IMR-90 (cell line): ENCODE data around the gene PDK1. TPM values are rescaled to one million over a fixed set of nuclear protein-coding genes. Genes with fewer than 3 reads are reported as not detected.

Experiments
- ATAC-seq: fragments of 200-7000 bp; cut with Tn5 transposase; 2 replicates; pipeline ENCODE4 v1.9.1; 2020; ENCODE audit warnings: low read depth, mild to moderate bottlenecking, moderate library complexity
- BruUV-seq: library from RNA; stranded (reverse); fragments of 400-500 nt; replicated peaks from 2 replicates; lab custom pipeline; 2021; lab: Mats Ljungman, UMichigan
- CTCF ChIA-PET: fragments of 300-600 bp; formaldehyde crosslinking; extraction: SDS; loops from one replicate; lab custom pipeline; 2021; ENCODE audit warnings: antibody characterized with exemption; lab: Yijun Ruan, JAX
- POLR2A ChIA-PET: fragments of 300-600 bp; sonication (Branson Sonifier 250); formaldehyde crosslinking; loops from one replicate; lab custom pipeline; 2022; ENCODE audit warnings: antibody characterized with exemption; ENCODE audit not compliant: unreplicated experiment; lab: Charles Lee
- DNase-seq: peaks from one replicate; pipeline ENCODE4 v3.0.0; 2013
- H2AFZ ChIP-seq: replicated peaks from 2 replicates; pipeline ENCODE3; 2013; ENCODE audit warnings: low read length, mild to moderate bottlenecking; ENCODE audit not compliant: poor library complexity
- H2AK5ac ChIP-seq: 2 replicates; pipeline ENCODE4 v1.6.1; 2013; ENCODE audit warnings: low read depth, low read length, inconsistent platforms
- H2AK9ac ChIP-seq: replicated peaks from 2 replicates; pipeline ENCODE3; 2013; ENCODE audit warnings: mild to moderate bottlenecking, low read depth, low read length, moderate library complexity; ENCODE audit not compliant: poor library complexity
- H2BK120ac ChIP-seq: 2 replicates; pipeline ENCODE4 v1.6.1; 2013; ENCODE audit warnings: low read depth, low read length, inconsistent platforms
- H2BK15ac ChIP-seq: 3 replicates; pipeline ENCODE4 v1.6.1; 2013; ENCODE audit warnings: low read depth, low read length, inconsistent platforms
- H2BK20ac ChIP-seq: 2 replicates; pipeline ENCODE4 v1.6.1; 2013; ENCODE audit warnings: low read depth, mild to moderate bottlenecking, inconsistent platforms, low read length, moderate library complexity
- H2BK5ac ChIP-seq: 2 replicates; pipeline ENCODE4 v1.6.1; 2013; ENCODE audit warnings: mild to moderate bottlenecking, low read depth, low read length, inconsistent platforms; ENCODE audit not compliant: poor library complexity, severe bottlenecking
- H3K14ac ChIP-seq: replicated peaks from 2 replicates; pipeline ENCODE4 v1.6.1; 2013; ENCODE audit warnings: low read depth, low read length, inconsistent platforms
- H3K18ac ChIP-seq: 2 replicates; pipeline ENCODE4 v1.6.1; 2013; ENCODE audit warnings: low read depth, low read length, control low read depth
- H3K23ac ChIP-seq: 2 replicates; pipeline ENCODE4 v1.6.1; 2013; ENCODE audit warnings: low read depth, low read length, inconsistent platforms
- H3K27ac ChIP-seq: 2 replicates; pipeline ENCODE4 v1.5.1; 2013; ENCODE audit warnings: mild to moderate bottlenecking, control low read depth, low read length; ENCODE audit not compliant: insufficient read depth
- H3K27me3 ChIP-seq: 2 replicates; pipeline ENCODE4 v1.6.1; 2013; ENCODE audit warnings: low read length; ENCODE audit not compliant: control insufficient read depth, insufficient read depth
- H3K36me3 ChIP-seq: 2 replicates; pipeline ENCODE4 v1.6.1; 2013; ENCODE audit warnings: low read length, mixed read lengths; ENCODE audit not compliant: control insufficient read depth, insufficient read depth
- H3K4ac ChIP-seq: 2 replicates; pipeline ENCODE4 v1.6.1; 2013; ENCODE audit warnings: low read depth, low read length, inconsistent platforms
- H3K4me1 ChIP-seq: 2 replicates; pipeline ENCODE4 v1.6.1; 2013; ENCODE audit warnings: low read length, mixed read lengths; ENCODE audit not compliant: control insufficient read depth, insufficient read depth
- H3K4me2 ChIP-seq: 2 replicates; pipeline ENCODE4 v1.6.1; 2013; ENCODE audit warnings: low read depth, mild to moderate bottlenecking, control low read depth, low read length, moderate library complexity
- H3K4me3 ChIP-seq: 2 replicates; pipeline ENCODE4 v1.5.1; 2013; ENCODE audit warnings: low read depth, mild to moderate bottlenecking, control low read depth, low read length, moderate library complexity; ENCODE audit not compliant: insufficient read depth
- H3K56ac ChIP-seq: 2 replicates; pipeline ENCODE4 v1.6.1; 2013; ENCODE audit warnings: low read length, inconsistent platforms; ENCODE audit not compliant: insufficient read depth; ENCODE audit errors: extremely low read depth
- H3K79me1 ChIP-seq, 2 experiments: 2 replicates each; pipeline ENCODE4 v1.6.1; 2013; ENCODE audit warnings: low read length in 2 of 2, inconsistent platforms in 1 of 2, low read depth in 1 of 2
- H3K9ac ChIP-seq: 2 replicates; pipeline ENCODE4 v1.6.1; 2013; ENCODE audit warnings: low read depth, low read length, control low read depth
- H3K9me1 ChIP-seq: 2 replicates; pipeline ENCODE4 v1.6.1; 2013; ENCODE audit warnings: low read length, inconsistent platforms; ENCODE audit not compliant: insufficient read depth
- H3K9me3 ChIP-seq: 2 replicates; pipeline ENCODE4 v1.6.1; 2013; ENCODE audit warnings: low read length; ENCODE audit not compliant: control insufficient read depth, insufficient read depth
- H4K20me1 ChIP-seq: 2 replicates; pipeline ENCODE4 v1.6.1; 2013; ENCODE audit warnings: low read length, inconsistent platforms; ENCODE audit not compliant: insufficient read depth
- H4K5ac ChIP-seq: 2 replicates; pipeline ENCODE4 v1.6.1; 2013; ENCODE audit warnings: mild to moderate bottlenecking, low read depth, low read length, control low read depth
- H4K8ac ChIP-seq, 2 experiments: 2 replicates each; pipeline ENCODE4 v1.6.1; 2013; ENCODE audit warnings: low read depth in 2 of 2, low read length in 2 of 2, control low read depth in 1 of 2, inconsistent platforms in 1 of 2
- H4K91ac ChIP-seq: 2 replicates; pipeline ENCODE4 v1.6.1; 2013; ENCODE audit warnings: low read depth, low read length, inconsistent platforms; ENCODE audit not compliant: insufficient read depth
- BHLHE40 ChIP-seq: fragments of 150-350 bp; IDR thresholded peaks from 2 replicates; pipeline ENCODE4 v1.6.1; 2016; ENCODE audit warnings: mild to moderate bottlenecking, low read depth, low read length
- CEBPB ChIP-seq: IDR thresholded peaks from 2 replicates; pipeline ENCODE4 v1.6.1; 2012; ENCODE audit warnings: low read depth, low read length, improper control_type of control experiment
- CHD1 ChIP-seq: IDR thresholded peaks from 2 replicates; pipeline ENCODE4 v1.6.1; 2012; ENCODE audit warnings: low read depth, low read length, improper control_type of control experiment
- FOS ChIP-seq: fragments of 150-350 bp; IDR thresholded peaks from 2 replicates; pipeline ENCODE4 v1.6.1; 2016; ENCODE audit warnings: low read depth, low read length
- MAFK ChIP-seq: IDR thresholded peaks from 2 replicates; pipeline ENCODE4 v1.6.1; 2012; ENCODE audit warnings: low read depth, low read length, improper control_type of control experiment
- MAZ ChIP-seq: IDR thresholded peaks from 2 replicates; pipeline ENCODE4 v1.6.1; 2012; ENCODE audit warnings: low read depth, mild to moderate bottlenecking, low read length, improper control_type of control experiment, moderate library complexity, borderline replicate concordance
- MXI1 ChIP-seq: IDR thresholded peaks from 2 replicates; pipeline ENCODE4 v1.6.1; 2012; ENCODE audit warnings: low read depth, mild to moderate bottlenecking, low read length, moderate library complexity, borderline replicate concordance
- NFE2L2 ChIP-seq: fragments of 150-350 bp; IDR thresholded peaks from 2 replicates; pipeline ENCODE4 v1.6.1; 2016; ENCODE audit warnings: low read depth, mild to moderate bottlenecking, low read length
- POLR2A ChIP-seq: IDR thresholded peaks from 2 replicates; pipeline ENCODE4 v1.6.1; 2012; ENCODE audit warnings: mild to moderate bottlenecking, low read depth, low read length
- RAD21 ChIP-seq: IDR thresholded peaks from 2 replicates; pipeline ENCODE4 v1.6.1; 2012; ENCODE audit warnings: low read length, improper control_type of control experiment
- RCOR1 ChIP-seq: IDR thresholded peaks from 2 replicates; pipeline ENCODE4 v1.6.1; 2012; ENCODE audit warnings: mild to moderate bottlenecking, low read length, improper control_type of control experiment; ENCODE audit not compliant: insufficient replicate concordance
- RFX5 ChIP-seq: IDR thresholded peaks from 2 replicates; pipeline ENCODE4 v1.8.0; 2012; ENCODE audit warnings: low read depth, mild to moderate bottlenecking, low read length, moderate library complexity
- SMC3 ChIP-seq: fragments of 150-350 bp; IDR thresholded peaks from 2 replicates; pipeline ENCODE4 v1.6.1; 2016; ENCODE audit warnings: low read depth, mild to moderate bottlenecking, antibody characterized with exemption, low read length, moderate library complexity
- WGBS, 2 experiments: methylation state at CpG; one replicate each; pipeline versions ENCODE4 v1.1.5 to v1.1.7; 2013; ENCODE audit warnings: missing lambda C conversion rate in 2 of 2; ENCODE audit not compliant: insufficient read length in 1 of 2; ENCODE audit errors: extremely low coverage in 2 of 2; 5-methylcytosine and 5-hydroxymethylcytosine counted together
- dilution Hi-C: fragments of 300-500 bp; cut with HindIII; formaldehyde crosslinking; loops from one replicate; pipeline ENCODE4 v1.14.3; 2018; ENCODE audit warnings: low sequenced_read_pairs; ENCODE audit not compliant: unreplicated experiment
- in situ Hi-C: fragments of 300-500 bp; cut with MboI; formaldehyde crosslinking; loops from 3 replicates; pipeline ENCODE4 v1.14.3; 2019; ENCODE audit warnings: low sequenced_read_pairs, inconsistent platforms, mixed read lengths
- intact Hi-C: fragments of 100-400 bp; cut with micrococcal nuclease; formaldehyde crosslinking; loops from 2 replicates; pipeline ENCODE4 v1.10.0; 2022
- polyA plus RNA-seq, 3 experiments: library from polyadenylated mRNA; depleted of rRNA; stranded (reverse); fragments of >200 nt; gene quantifications; 2 replicates each; pipeline ENCODE4 v1.2.3, GENCODE V29; 2012; ENCODE audit warnings: low replicate concordance in 1 of 3
- total RNA-seq: library from RNA; depleted of rRNA; stranded (reverse); fragments of >200 nt; gene quantifications from 2 replicates; pipeline ENCODE4 v1.2.3, GENCODE V29; 2012
- TF ChIP-seq, protein P1 (sequence below): fragments of 150-350 bp; IDR thresholded peaks from 2 replicates; pipeline ENCODE4 v1.6.1; 2016; ENCODE audit warnings: low read depth, mild to moderate bottlenecking, low read length, moderate library complexity, borderline replicate concordance
- TF ChIP-seq, protein P2 (sequence below): conservative IDR thresholded peaks from 2 replicates; pipeline ENCODE4 v1.5.1; 2012; ENCODE audit warnings: mild to moderate bottlenecking, low read depth, low read length, improper control_type of control experiment
- TF ChIP-seq, protein P3 (sequence below): fragments of 150-350 bp; IDR thresholded peaks from 2 replicates; pipeline ENCODE4 v1.6.1; 2017; ENCODE audit warnings: mild to moderate bottlenecking, antibody characterized with exemption, low read length, low read depth

PDK1 gene
- total and polyA plus RNA-seq, 2 of the 4 experiments (the other 2 are of a cell fraction), result 38.1 to 85.9 TPM

DNA sequence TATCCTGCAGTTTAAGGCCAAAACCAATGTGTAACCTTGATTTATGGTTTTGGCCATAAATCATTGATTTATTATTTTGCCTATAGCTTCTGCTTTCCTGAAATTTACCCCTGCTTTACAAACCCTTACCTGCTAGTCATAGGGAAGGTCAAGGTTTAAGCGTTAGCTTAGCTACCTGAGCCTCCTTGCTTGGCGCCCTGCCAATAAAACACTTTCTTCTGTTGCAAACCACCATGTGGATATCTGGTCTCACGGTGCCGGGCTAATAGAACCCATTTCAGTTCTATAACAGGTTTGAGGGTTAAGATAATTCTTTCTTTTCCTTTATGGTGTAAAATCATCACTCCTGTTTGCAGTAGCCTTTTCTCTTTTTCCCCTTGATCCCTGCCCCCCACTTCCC is 72.2 kb downstream of the PDK1 start:
- Histone ChIP-seq H3K4me3 (no peak overlapping the region), H4K8ac (no peak overlapping the region), H2AK9ac (no peak overlapping the region), H3K79me1 (peaks cover 4 to 7% of the 10 kb centered on the region in 2 experiments; a peak in 2 of 4 replicates), H4K5ac (no peak overlapping the region), H4K20me1 (no peaks in the 10 kb centered on the region), H3K9me3 (no peaks in the 10 kb centered on the region), H3K23ac (no peak overlapping the region), H3K4me2 (no peak overlapping the region), H2AFZ (no peak overlapping the region), H2AK5ac (no peak overlapping the region), H4K91ac (no peak overlapping the region), H3K4me1 (peaks cover 2% of the 10 kb centered on the region; the same call in 1 of the 2 replicates), H3K4ac (no peak overlapping the region), H3K56ac (no peak overlapping the region), H3K27me3 (no peaks in the 10 kb centered on the region), H2BK15ac (no peak overlapping the region), H3K18ac (no peak overlapping the region), H3K14ac (no peak overlapping the region), H3K9me1 (0 out of 2 replicates have a peak, but pooled peaks cover 4% of the 10 kb centered on the region), H3K36me3 (peaks cover 12% of the 10 kb centered on the region), H2BK120ac (no peak overlapping the region), H2BK20ac (no peak overlapping the region), H3K9ac (no peak overlapping the region), H3K27ac (no peak overlapping the region), H2BK5ac (no peak overlapping the region)
- TF ChIP-seq MAZ (no peak), CHD1 (no peak), MXI1 (no peak), MAFK (no peak), NFE2L2 (no peak), RAD21 (no peak), CEBPB (no peak), RFX5 (no peak), RCOR1 (no peak), SMC3 (no peak), POLR2A (no peak), BHLHE40 (no peak), FOS (no peak)
- TF ChIP-seq, protein P1, sequence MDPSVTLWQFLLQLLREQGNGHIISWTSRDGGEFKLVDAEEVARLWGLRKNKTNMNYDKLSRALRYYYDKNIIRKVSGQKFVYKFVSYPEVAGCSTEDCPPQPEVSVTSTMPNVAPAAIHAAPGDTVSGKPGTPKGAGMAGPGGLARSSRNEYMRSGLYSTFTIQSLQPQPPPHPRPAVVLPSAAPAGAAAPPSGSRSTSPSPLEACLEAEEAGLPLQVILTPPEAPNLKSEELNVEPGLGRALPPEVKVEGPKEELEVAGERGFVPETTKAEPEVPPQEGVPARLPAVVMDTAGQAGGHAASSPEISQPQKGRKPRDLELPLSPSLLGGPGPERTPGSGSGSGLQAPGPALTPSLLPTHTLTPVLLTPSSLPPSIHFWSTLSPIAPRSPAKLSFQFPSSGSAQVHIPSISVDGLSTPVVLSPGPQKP, result no peak
- TF ChIP-seq, protein P2, sequence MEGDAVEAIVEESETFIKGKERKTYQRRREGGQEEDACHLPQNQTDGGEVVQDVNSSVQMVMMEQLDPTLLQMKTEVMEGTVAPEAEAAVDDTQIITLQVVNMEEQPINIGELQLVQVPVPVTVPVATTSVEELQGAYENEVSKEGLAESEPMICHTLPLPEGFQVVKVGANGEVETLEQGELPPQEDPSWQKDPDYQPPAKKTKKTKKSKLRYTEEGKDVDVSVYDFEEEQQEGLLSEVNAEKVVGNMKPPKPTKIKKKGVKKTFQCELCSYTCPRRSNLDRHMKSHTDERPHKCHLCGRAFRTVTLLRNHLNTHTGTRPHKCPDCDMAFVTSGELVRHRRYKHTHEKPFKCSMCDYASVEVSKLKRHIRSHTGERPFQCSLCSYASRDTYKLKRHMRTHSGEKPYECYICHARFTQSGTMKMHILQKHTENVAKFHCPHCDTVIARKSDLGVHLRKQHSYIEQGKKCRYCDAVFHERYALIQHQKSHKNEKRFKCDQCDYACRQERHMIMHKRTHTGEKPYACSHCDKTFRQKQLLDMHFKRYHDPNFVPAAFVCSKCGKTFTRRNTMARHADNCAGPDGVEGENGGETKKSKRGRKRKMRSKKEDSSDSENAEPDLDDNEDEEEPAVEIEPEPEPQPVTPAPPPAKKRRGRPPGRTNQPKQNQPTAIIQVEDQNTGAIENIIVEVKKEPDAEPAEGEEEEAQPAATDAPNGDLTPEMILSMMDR, result no peak
- TF ChIP-seq, protein P3, sequence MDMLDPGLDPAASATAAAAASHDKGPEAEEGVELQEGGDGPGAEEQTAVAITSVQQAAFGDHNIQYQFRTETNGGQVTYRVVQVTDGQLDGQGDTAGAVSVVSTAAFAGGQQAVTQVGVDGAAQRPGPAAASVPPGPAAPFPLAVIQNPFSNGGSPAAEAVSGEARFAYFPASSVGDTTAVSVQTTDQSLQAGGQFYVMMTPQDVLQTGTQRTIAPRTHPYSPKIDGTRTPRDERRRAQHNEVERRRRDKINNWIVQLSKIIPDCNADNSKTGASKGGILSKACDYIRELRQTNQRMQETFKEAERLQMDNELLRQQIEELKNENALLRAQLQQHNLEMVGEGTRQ, result no peak
- dilution Hi-C loops, result no loop called here
- BruUV-seq, result no TSS peak
- intact Hi-C loops, result no loop called here
- WGBS, 2 experiments, result no CpG with 5 or more reads among the region's 4 CpGs
- in situ Hi-C loops, result no loop called here
- DNase-seq (no peak), ATAC-seq (no peak)
- CTCF ChIA-PET, result no interaction called here
- POLR2A ChIA-PET, result no interaction called here
